ENCODE measurements around the gene GOLGA8K. TPM values are rescaled to one million over a fixed set of nuclear protein-coding genes. Genes with fewer than 3 reads are reported as not detected.
"Not testable (repeated sequence)": the region's sequence is repeated elsewhere in the genome, so short reads cannot be mapped to it uniquely, and the experiment has no call there.

The GOLGA8K gene
- total and polyA plus RNA-seq, 2 of the 8 experiments (the other 6 are each of a cell fraction or from before 2014, with no cell fraction given) = 0.47 to 1.3 TPM

- H4K20me1 ChIP-seq (replicated peaks in 1 of 2; ENCODE audit: control insufficient read depth in 1 of 2, insufficient read depth in 2 of 2, low read length in 2 of 2); H3K4ac ChIP-seq (replicated peaks; ENCODE audit: insufficient read length, low read depth, low read length); H3K23ac ChIP-seq (ENCODE audit: insufficient read length); H3K9me3 ChIP-seq (ENCODE audit: insufficient read depth in 2 of 2, low read depth in 1 of 2, low read length in 1 of 2); H2BK15ac ChIP-seq (ENCODE audit: low read length); H2BK20ac ChIP-seq (ENCODE audit: low read length); H3K56ac ChIP-seq (replicated peaks; ENCODE audit: insufficient read length, low read depth, low read length); H3K9ac ChIP-seq (replicated peaks in 1 of 4; ENCODE audit: extremely low read depth in 1 of 4, low read depth in 3 of 4, low read length in 3 of 4); H2AFZ ChIP-seq (ENCODE audit: low read length); H3K79me1 ChIP-seq (ENCODE audit: low read depth, low read length); DNase-seq (ENCODE audit: low read depth in 1 of 2, low spot score in 2 of 2); H2AK5ac ChIP-seq (ENCODE audit: low read depth, low read length); H4K91ac ChIP-seq (replicated peaks; ENCODE audit: insufficient read length, low read length); CTCF ChIA-PET (ENCODE audit: partially characterized antibody); H3K4me1 ChIP-seq (replicated peaks in 1 of 4; ENCODE audit: control insufficient read depth in 3 of 4, insufficient read depth in 4 of 4, low read length in 3 of 4); H4K8ac ChIP-seq (ENCODE audit: extremely low read depth, insufficient read depth, low read length); H2BK120ac ChIP-seq (replicated peaks; ENCODE audit: low read depth, low read length); H3K4me3 ChIP-seq (ENCODE audit: extremely low read depth in 1 of 4, insufficient read depth in 2 of 4, low read depth in 3 of 4, low read length in 4 of 4); H4K5ac ChIP-seq (ENCODE audit: insufficient read length, low read depth, low read length); H3K36me3 ChIP-seq (ENCODE audit: control insufficient read depth in 2 of 4, insufficient read depth in 4 of 4, low read length in 3 of 4); H3K14ac ChIP-seq (ENCODE audit: insufficient read length); H3K79me2 ChIP-seq (ENCODE audit: control insufficient read depth in 1 of 2, insufficient read depth in 2 of 2, low read length in 2 of 2); FAIRE-seq; H3K23me2 ChIP-seq (ENCODE audit: low read depth, low read length); H3K4me2 ChIP-seq (ENCODE audit: insufficient read depth in 1 of 2, low read depth in 2 of 2, low read length in 2 of 2); H3K27me3 ChIP-seq (replicated peaks in 1 of 4; ENCODE audit: control insufficient read depth in 3 of 4, extremely low read depth in 1 of 4, insufficient read depth in 3 of 4, low read length in 3 of 4); H2BK12ac ChIP-seq (ENCODE audit: low read depth, low read length); H3K27ac ChIP-seq (ENCODE audit: low read depth, low read length); H3K18ac ChIP-seq (ENCODE audit: extremely low read depth, low read length); POLR2A ChIA-PET (ENCODE audit: partially characterized antibody); H2BK5ac ChIP-seq (ENCODE audit: low read depth, low read length): not testable (repeated sequence)
- no CpG with 5 or more reads among the region's 12 CpGs for WGBS, 2 experiments (ENCODE audit: extremely low coverage in 1 of 2, insufficient coverage in 1 of 2, insufficient read length in 1 of 2, insufficient replicate concordance in 2 of 2, low coverage in 1 of 2, low lambda C conversion rate in 2 of 2, missing lambda C conversion rate in 1 of 2)
These were observed 37.4 kb upstream of the GOLGA8K start for GRCh38 chr15:32440445-32440977.

Measured in H1 (cell line).